Stomach (tissue), 4 donors: ENCODE results near the gene SNRPD2.

ENCODE experiments used
- CTCF ChIP-seq, 7 experiments: fragments of 450-650 bp in 4 of 7; fragments of 200-600 bp in 3 of 7; sonication (generic) in 3 of 7; IDR thresholded peaks; one replicate each; pipeline ENCODE4 v1.5.1; 2016 to 2019; ENCODE audit warnings: antibody characterized with exemption in 7 of 7, control low read depth in 2 of 7, mild to moderate bottlenecking in 1 of 7
- EP300 ChIP-seq: sonication (generic); formaldehyde crosslinking; IDR thresholded peaks from one replicate; pipeline ENCODE4 v1.6.1; 2017; ENCODE audit warnings: antibody characterized with exemption
- POLR2A ChIP-seq, 4 donors: fragments of 450-650 bp; IDR thresholded peaks; one replicate each; pipeline ENCODE4 v1.6.1; 2016; ENCODE audit warnings: antibody characterized with exemption in 4 of 4, control low read depth in 2 of 4, mild to moderate bottlenecking in 1 of 4, moderate library complexity in 1 of 4
- POLR2AphosphoS5 ChIP-seq, 3 donors: sonication (generic); formaldehyde crosslinking; IDR thresholded peaks; one replicate each; pipeline ENCODE4 v1.6.1; 2016; ENCODE audit warnings: antibody characterized with exemption in 3 of 3

- TF ChIP-seq POLR2AphosphoS5 (IDR thresholded peaks at IDR 0.05) (no peak), CTCF (IDR thresholded peaks at IDR 0.05) (no peak), POLR2A (IDR thresholded peaks at IDR 0.05) (no peak), EP300 (no peak)
Observed at GRCh38 chr19:45705710-45706415, 14.1 kb upstream of the SNRPD2 start.
